Suprapubic skin (tissue), 4 donors: Measurements from ENCODE around the gene NELFE. TPM values are rescaled to one million over a fixed set of nuclear protein-coding genes. Genes with fewer than 3 reads are reported as not detected.

Experiments
- DNase-seq, 2 donors: peaks; one replicate each; pipeline ENCODE4 v3.0.0-alpha.2; 2019; ENCODE audit warnings: low spot score in 2 of 2
- H3K27ac ChIP-seq: fragments of 200-600 bp; sonication (generic); one replicate; pipeline ENCODE4 v1.5.1; 2019
- H3K27me3 ChIP-seq: fragments of 200-600 bp; sonication (generic); one replicate; pipeline ENCODE4 v1.5.1; 2019
- H3K36me3 ChIP-seq: fragments of 200-600 bp; sonication (generic); one replicate; pipeline ENCODE4 v1.5.1; 2019
- H3K4me1 ChIP-seq: fragments of 200-600 bp; sonication (generic); one replicate; pipeline ENCODE4 v1.5.1; 2019
- H3K4me3 ChIP-seq: fragments of 200-600 bp; sonication (generic); one replicate; pipeline ENCODE4 v1.5.1; 2019; ENCODE audit warnings: mild to moderate bottlenecking
- H3K9me3 ChIP-seq: fragments of 200-600 bp; sonication (generic); one replicate; pipeline ENCODE4 v1.5.1; 2019
- EP300 ChIP-seq: sonication (generic); formaldehyde crosslinking; IDR thresholded peaks from one replicate; pipeline ENCODE4 v1.6.1; 2017; ENCODE audit warnings: antibody characterized with exemption
- POLR2A ChIP-seq, 2 donors: fragments of 450-650 bp; IDR thresholded peaks; one replicate each; pipeline ENCODE4 v1.6.1; 2017; ENCODE audit warnings: antibody characterized with exemption in 2 of 2, mild to moderate bottlenecking in 2 of 2, moderate library complexity in 2 of 2
- POLR2AphosphoS5 ChIP-seq, 3 donors: sonication (generic); formaldehyde crosslinking; IDR thresholded peaks; one replicate each; pipeline ENCODE4 v1.6.1; 2017; ENCODE audit warnings: antibody characterized with exemption in 3 of 3
- WGBS: methylation state at CpG from one replicate; pipeline ENCODE4 v1.1.5; 2018; 5-methylcytosine and 5-hydroxymethylcytosine counted together
- total RNA-seq, 4 donors: library from RNA; depleted of rRNA; stranded (reverse); fragments of >200 nt; gene quantifications; one replicate each; pipeline ENCODE4 v1.1.0, GENCODE V29; 2016
- TF ChIP-seq, protein P1 (sequence below), 2 donors: fragments of 200-600 bp in 1 of 2; fragments of 450-650 bp in 1 of 2; sonication (generic) in 1 of 2; IDR thresholded peaks; one replicate each; pipeline ENCODE4 v1.5.1; 2016 to 2019; ENCODE audit warnings: antibody characterized with exemption in 2 of 2, mild to moderate bottlenecking in 1 of 2, moderate library complexity in 1 of 2

NELFE gene
- total RNA-seq, 4 donors from 2014 or later, result 56.7 to 72.1 (median 65.8) TPM

DNA sequence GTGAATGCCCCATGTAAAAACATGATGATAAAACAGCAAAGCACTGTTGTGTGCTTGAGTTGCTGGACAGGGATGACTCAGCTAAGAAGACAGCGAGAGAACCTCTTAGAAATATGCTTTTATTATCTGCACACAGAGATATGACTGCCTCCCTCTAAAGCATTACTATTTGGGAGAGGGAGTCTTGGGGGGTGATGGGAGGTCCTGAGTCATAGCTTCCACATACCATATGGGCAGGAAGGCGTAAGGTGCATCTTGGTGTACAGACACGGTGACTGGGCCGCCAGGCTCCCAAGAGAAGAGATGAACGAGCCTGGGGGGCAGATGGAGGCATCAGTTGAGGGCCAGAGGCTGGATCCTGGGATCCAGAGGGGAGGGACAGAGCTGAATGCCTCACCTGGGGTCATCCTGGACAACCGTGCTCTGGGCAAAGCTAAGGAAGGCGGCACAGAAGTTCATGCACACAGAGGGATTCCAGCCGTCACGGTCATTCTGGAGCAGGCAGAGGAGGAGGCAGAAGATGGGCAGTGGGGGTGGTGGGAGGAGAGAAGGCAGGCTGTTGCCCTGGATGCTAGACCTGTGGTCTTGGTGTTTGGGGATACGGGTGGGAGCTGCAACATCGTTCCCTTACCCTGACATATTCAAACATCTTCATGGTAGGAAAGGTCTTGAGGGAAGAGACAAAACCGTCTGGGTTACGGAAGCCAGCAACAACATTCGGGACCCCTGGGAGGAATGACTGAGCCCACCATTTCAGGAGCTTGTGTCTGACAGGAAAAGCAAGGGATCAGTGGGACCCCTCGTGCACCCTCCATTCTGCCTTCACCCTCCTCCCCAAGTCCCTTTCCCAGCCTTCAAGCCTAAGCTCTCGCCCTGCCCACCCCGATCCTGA lies 11.2 kb upstream of the NELFE start:
- H3K27me3 ChIP-seq, result no peaks in the 10 kb centered on the region
- H3K4me3 ChIP-seq, result no peak overlapping the region
- peaks cover 59% of the 10 kb centered on the region for H3K36me3 ChIP-seq
- H3K27ac ChIP-seq, result no peak overlapping the region
- peaks cover 32% of the 10 kb centered on the region for H3K4me1 ChIP-seq
- no peaks in the 10 kb centered on the region for H3K9me3 ChIP-seq
- no peak for TF ChIP-seq POLR2A (IDR thresholded peaks at IDR 0.05)
- TF ChIP-seq, protein P1, sequence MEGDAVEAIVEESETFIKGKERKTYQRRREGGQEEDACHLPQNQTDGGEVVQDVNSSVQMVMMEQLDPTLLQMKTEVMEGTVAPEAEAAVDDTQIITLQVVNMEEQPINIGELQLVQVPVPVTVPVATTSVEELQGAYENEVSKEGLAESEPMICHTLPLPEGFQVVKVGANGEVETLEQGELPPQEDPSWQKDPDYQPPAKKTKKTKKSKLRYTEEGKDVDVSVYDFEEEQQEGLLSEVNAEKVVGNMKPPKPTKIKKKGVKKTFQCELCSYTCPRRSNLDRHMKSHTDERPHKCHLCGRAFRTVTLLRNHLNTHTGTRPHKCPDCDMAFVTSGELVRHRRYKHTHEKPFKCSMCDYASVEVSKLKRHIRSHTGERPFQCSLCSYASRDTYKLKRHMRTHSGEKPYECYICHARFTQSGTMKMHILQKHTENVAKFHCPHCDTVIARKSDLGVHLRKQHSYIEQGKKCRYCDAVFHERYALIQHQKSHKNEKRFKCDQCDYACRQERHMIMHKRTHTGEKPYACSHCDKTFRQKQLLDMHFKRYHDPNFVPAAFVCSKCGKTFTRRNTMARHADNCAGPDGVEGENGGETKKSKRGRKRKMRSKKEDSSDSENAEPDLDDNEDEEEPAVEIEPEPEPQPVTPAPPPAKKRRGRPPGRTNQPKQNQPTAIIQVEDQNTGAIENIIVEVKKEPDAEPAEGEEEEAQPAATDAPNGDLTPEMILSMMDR (IDR thresholded peaks at IDR 0.05), result no peak
- TF ChIP-seq EP300, result no peak
- 75% methylated on average over 16 of the region's 17 CpGs for WGBS
- DNase-seq, result no peak

GRCh38 chr6:31968791-31969711 lies 10.3 kb upstream of the NELFE start:
- peaks cover 68% of the 10 kb centered on the region for H3K36me3 ChIP-seq

GRCh38 chr6:31968326-31968725 lies 9.6 kb upstream of the NELFE start:
- Histone ChIP-seq H3K4me1 (peaks cover 26% of the 10 kb centered on the region), H3K27me3 (no peaks in the 10 kb centered on the region), H3K4me3 (no peak overlapping the region), H3K36me3 (peaks cover 75% of the 10 kb centered on the region), H3K27ac (no peak overlapping the region), H3K9me3 (no peaks in the 10 kb centered on the region)
- DNase-seq, result no peak
- 73% methylated on average over 3 of the region's 11 CpGs for WGBS
- no peak for TF ChIP-seq POLR2A (IDR thresholded peaks at IDR 0.05)

More at GRCh38 chr6:31968791-31969711, 10.3 kb upstream of the NELFE start:
- TF ChIP-seq, protein P1 (IDR thresholded peaks at IDR 0.05), result no peak
- TF ChIP-seq POLR2A (IDR thresholded peaks at IDR 0.05), result no peak
- TF ChIP-seq EP300, result no peak
- no peak for TF ChIP-seq POLR2AphosphoS5 (IDR thresholded peaks at IDR 0.05)
- Histone ChIP-seq H3K9me3 (no peaks in the 10 kb centered on the region), H3K4me1 (peaks cover 32% of the 10 kb centered on the region), H3K4me3 (no peak overlapping the region), H3K27me3 (no peaks in the 10 kb centered on the region), H3K27ac (no peak overlapping the region)
- 87% methylated on average over 9 of the region's 23 CpGs for WGBS
- no peak for DNase-seq

DNA sequence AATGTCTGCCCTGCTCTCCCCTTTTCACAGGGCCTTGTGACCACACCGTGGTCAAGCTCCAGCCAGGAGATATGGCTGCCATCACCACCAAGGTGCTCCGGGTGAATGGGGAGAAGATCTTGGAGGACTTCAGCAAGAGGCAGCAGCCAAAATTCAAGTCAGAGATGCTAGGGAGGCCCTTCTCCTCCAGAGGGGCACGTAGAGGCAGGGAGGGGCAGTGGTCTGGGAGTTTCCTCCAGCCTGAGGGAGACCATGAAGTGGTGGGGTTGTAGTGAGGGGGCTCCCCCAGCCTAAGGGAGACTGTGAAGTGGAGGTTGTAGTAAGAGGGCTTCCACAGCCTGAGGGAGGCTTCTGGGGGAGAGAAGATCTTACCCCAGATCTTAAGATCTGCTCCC lies 9.2 kb upstream of the NELFE start:
- WGBS, result 74% methylated on average over 3 of the region's 3 CpGs
- no peak for TF ChIP-seq POLR2AphosphoS5 (IDR thresholded peaks at IDR 0.05)
- TF ChIP-seq EP300, result no peak
- TF ChIP-seq, protein P1 (IDR thresholded peaks at IDR 0.05), result no peak
- TF ChIP-seq POLR2A (IDR thresholded peaks at IDR 0.05), result no peak

GRCh38 chr6:31966997-31967925 lies 8.5 kb upstream of the NELFE start:
- peaks cover 17% of the 10 kb centered on the region for H3K4me1 ChIP-seq
- no peak for DNase-seq
- WGBS, result 80% methylated on average over 10 of the region's 10 CpGs
- TF ChIP-seq POLR2A (IDR thresholded peaks at IDR 0.05) (no peak), POLR2AphosphoS5 (IDR thresholded peaks at IDR 0.05) (no peak), EP300 (no peak)
- TF ChIP-seq, protein P1 (IDR thresholded peaks at IDR 0.05), result no peak
- H3K36me3 ChIP-seq, result peaks cover 86% of the 10 kb centered on the region
- H3K9me3 ChIP-seq, result no peaks in the 10 kb centered on the region
- no peaks in the 10 kb centered on the region for H3K27me3 ChIP-seq
- H3K4me3 ChIP-seq, result no peak overlapping the region
- H3K27ac ChIP-seq, result no peak overlapping the region

More for the DNA sequence above, 9.2 kb upstream of the NELFE start:
- no peak overlapping the region for H3K4me3 ChIP-seq
- H3K27me3 ChIP-seq, result no peaks in the 10 kb centered on the region
- DNase-seq, result no peak
- no peak overlapping the region for H3K27ac ChIP-seq
- no peaks in the 10 kb centered on the region for H3K9me3 ChIP-seq
- peaks cover 79% of the 10 kb centered on the region for H3K36me3 ChIP-seq
- H3K4me1 ChIP-seq, result peaks cover 22% of the 10 kb centered on the region
